HepG2 (cell line): Measurements from ENCODE around the gene SLC50A1. TPM values are rescaled to one million over a fixed set of nuclear protein-coding genes. Genes with fewer than 3 reads are reported as not detected.

Experiments used
- ATAC-seq: fragments of 200-7000 bp; cut with Tn5 transposase; 3 replicates; pipeline ENCODE4 v1.9.1; 2020; ENCODE audit warnings: mild to moderate bottlenecking, moderate library complexity
- BruUV-seq: library from RNA; stranded (reverse); fragments of 400-500 nt; replicated peaks from 2 replicates; lab custom pipeline; 2021; lab: Mats Ljungman, UMichigan
- CTCF ChIA-PET: fragments of 300-600 bp; formaldehyde crosslinking; extraction: SDS; loops from one replicate; lab custom pipeline; 2021; ENCODE audit warnings: low total read pairs, inconsistent platforms, low intra/inter-chr PET ratio; lab: Yijun Ruan, JAX
- POLR2A ChIA-PET: fragments of 350-600 bp; sonication (Branson Sonifier 250); formaldehyde crosslinking; loops from one replicate; lab custom pipeline; 2020; ENCODE audit warnings: antibody characterized with exemption, inconsistent platforms; lab: Yijun Ruan, JAX
- DNase-seq: peaks from one replicate; pipeline ENCODE4 v3.0.0-alpha.2; 2015; ENCODE audit warnings: low spot score
- FAIRE-seq: peaks from 3 replicates; lab custom pipeline; 2011; peaks lifted over from hg19 to GRCh38; lab: Jason Lieb, UNC
- H2AFZ ChIP-seq: one replicate; pipeline ENCODE4 v1.6.1; 2011; ENCODE audit warnings: low read length, inconsistent platforms
- H3K27ac ChIP-seq: fragments of 300-600 bp; 3 replicates; pipeline ENCODE4 v1.8.0; 2011; ENCODE audit warnings: mixed run types, mild to moderate bottlenecking, mixed read lengths, low read length, inconsistent platforms; ENCODE audit not compliant: insufficient read depth; ENCODE audit errors: extremely low read length
- H3K27me3 ChIP-seq, 2 experiments: fragments of 200-600 bp in 1 of 2; 2 replicates in 1 of 2; 3 replicates in 1 of 2; pipeline versions ENCODE4 v1.6.0 to v1.8.0; 2011; ENCODE audit warnings: low read length in 2 of 2, mild to moderate bottlenecking in 2 of 2, moderate library complexity in 2 of 2, inconsistent platforms in 1 of 2; ENCODE audit not compliant: insufficient read depth in 2 of 2, control insufficient read depth in 1 of 2
- H3K36me3 ChIP-seq, 2 experiments: fragments of 200-600 bp in 1 of 2; replicated peaks in 1 of 2; 2 replicates in 1 of 2; 3 replicates in 1 of 2; pipeline versions ENCODE4 v1.5.1 to v1.8.0; 2011; ENCODE audit warnings: low read length in 2 of 2, inconsistent platforms in 1 of 2; ENCODE audit not compliant: insufficient read depth in 2 of 2, control insufficient read depth in 1 of 2
- H3K4me1 ChIP-seq: 2 replicates; pipeline ENCODE4 v1.5.1; 2012; ENCODE audit warnings: low read length, inconsistent platforms; ENCODE audit not compliant: insufficient read depth
- H3K4me2 ChIP-seq: 2 replicates; pipeline ENCODE4 v1.6.0; 2011; ENCODE audit warnings: low read depth, low read length, inconsistent platforms
- H3K4me3 ChIP-seq, 3 experiments: fragments of 200-600 bp in 1 of 3; sonication (generic), shearing (Covaris generic) in 1 of 3; replicated peaks in 1 of 3; 2 replicates each; pipeline ENCODE4 v1.5.1; 2011 to 2016; ENCODE audit warnings: low read length in 3 of 3, inconsistent platforms in 2 of 3, low read depth in 2 of 3, mild to moderate bottlenecking in 2 of 3, control low read depth in 1 of 3, mixed read lengths in 1 of 3; ENCODE audit not compliant: insufficient read depth in 1 of 3
- H3K79me2 ChIP-seq: one replicate; pipeline ENCODE4 v1.6.1; 2011; ENCODE audit warnings: low read length, inconsistent platforms; ENCODE audit not compliant: insufficient read depth
- H3K9ac ChIP-seq: 2 replicates; pipeline ENCODE4 v1.6.0; 2011; ENCODE audit warnings: mild to moderate bottlenecking, low read depth, low read length, inconsistent platforms; ENCODE audit not compliant: insufficient read depth
- H3K9me3 ChIP-seq: 2 replicates; pipeline ENCODE4 v1.5.1; 2012; ENCODE audit warnings: mild to moderate bottlenecking, low read length
- H4K20me1 ChIP-seq: 2 replicates; pipeline ENCODE4 v1.6.0; 2011; ENCODE audit warnings: inconsistent platforms, mild to moderate bottlenecking, low read length, moderate library complexity; ENCODE audit not compliant: insufficient read depth
- FIP1L1 ChIP-seq: fragments of 200-400 bp; formaldehyde crosslinking; IDR thresholded peaks from 2 replicates; pipeline ENCODE4 v1.6.1; 2018; ENCODE audit warnings: low read depth, mild to moderate bottlenecking, low read length, moderate library complexity, borderline replicate concordance; ENCODE audit not compliant: insufficient read depth
- FOXA3 ChIP-seq: IDR thresholded peaks from 2 replicates; pipeline ENCODE4 v1.6.1; 2016; ENCODE audit warnings: missing genetic modification reagents, missing compliant biosample characterization
- KDM3A ChIP-seq: IDR thresholded peaks from 2 replicates; pipeline ENCODE4 v1.6.1; 2018; ENCODE audit warnings: low read depth, missing compliant biosample characterization
- MAZ ChIP-seq, 2 experiments: sonication (generic) in 1 of 2; formaldehyde crosslinking in 1 of 2; IDR thresholded peaks; 2 replicates each; pipeline versions ENCODE4 v1.5.0 to v1.6.1; 2012 to 2020; ENCODE audit warnings: low read depth in 2 of 2, mild to moderate bottlenecking in 2 of 2, borderline replicate concordance in 1 of 2, improper control_type of control experiment in 1 of 2, low read length in 1 of 2, missing genetic modification reagents in 1 of 2, moderate library complexity in 1 of 2
- NFE2 ChIP-seq: sonication (generic); formaldehyde crosslinking; IDR thresholded peaks from 2 replicates; pipeline ENCODE4 v1.4.0; 2020; ENCODE audit warnings: missing genetic modification reagents
- PAF1 ChIP-seq: IDR thresholded peaks from 2 replicates; pipeline ENCODE4 v1.6.1; 2016; ENCODE audit warnings: missing genetic modification reagents, missing compliant biosample characterization
- PAX8 ChIP-seq: sonication (generic); formaldehyde crosslinking; IDR thresholded peaks from 2 replicates; pipeline ENCODE4 v1.8.0; 2022; ENCODE audit warnings: mild to moderate bottlenecking, missing genetic modification reagents, borderline replicate concordance
- RBAK ChIP-seq: sonication (generic); formaldehyde crosslinking; IDR thresholded peaks from 2 replicates; pipeline ENCODE4 v1.5.1; 2020; ENCODE audit warnings: mild to moderate bottlenecking, missing genetic modification reagents
- RELA ChIP-seq: sonication (generic); formaldehyde crosslinking; IDR thresholded peaks from 2 replicates; pipeline ENCODE4 v1.4.0; 2020; ENCODE audit warnings: missing genetic modification reagents
- RFX1 ChIP-seq: fragments of 450-650 bp; IDR thresholded peaks from 2 replicates; pipeline ENCODE4 v1.6.1; 2017
- ZFP36 ChIP-seq: fragments of 150-350 bp; IDR thresholded peaks from 2 replicates; pipeline ENCODE4 v1.6.1; 2018; ENCODE audit warnings: borderline replicate concordance, low read length, low read depth; ENCODE audit not compliant: partially characterized antibody
- ZNF12 ChIP-seq: sonication (generic); formaldehyde crosslinking; IDR thresholded peaks from 2 replicates; pipeline ENCODE4 v1.5.0; 2020; ENCODE audit warnings: missing genetic modification reagents
- ZNF292 ChIP-seq: sonication (generic); formaldehyde crosslinking; IDR thresholded peaks from 2 replicates; pipeline ENCODE4 v1.8.1; 2022; ENCODE audit warnings: mild to moderate bottlenecking, low read depth, missing genetic modification reagents, borderline replicate concordance
- ZNF318 ChIP-seq: sonication (generic); formaldehyde crosslinking; IDR thresholded peaks from 2 replicates; pipeline ENCODE4 v1.4.0; 2020; ENCODE audit warnings: mild to moderate bottlenecking, missing genetic modification reagents
- ZNF34 ChIP-seq: sonication (generic); formaldehyde crosslinking; IDR thresholded peaks from 2 replicates; pipeline ENCODE4 v1.4.0; 2020; ENCODE audit warnings: mild to moderate bottlenecking, missing genetic modification reagents, borderline replicate concordance
- ZNF468 ChIP-seq: sonication (generic); formaldehyde crosslinking; IDR thresholded peaks from 2 replicates; pipeline ENCODE4 v1.8.0; 2022; ENCODE audit warnings: mild to moderate bottlenecking, moderate library complexity, missing genetic modification reagents
- ZNF543 ChIP-seq: sonication (generic); formaldehyde crosslinking; IDR thresholded peaks from 2 replicates; pipeline ENCODE4 v1.4.0; 2020; ENCODE audit warnings: mild to moderate bottlenecking, missing genetic modification reagents
- ZNF558 ChIP-seq: sonication (generic); formaldehyde crosslinking; IDR thresholded peaks from 2 replicates; pipeline ENCODE4 v1.9.0; 2022; ENCODE audit warnings: mild to moderate bottlenecking, missing genetic modification reagents, borderline replicate concordance
- WGBS: methylation state at CpG from one replicate; pipeline ENCODE4 v1.1.6; 2017; ENCODE audit warnings: low lambda C conversion rate; 5-methylcytosine and 5-hydroxymethylcytosine counted together
- in situ Hi-C: cut with HindIII; loops from 2 replicates; pipeline ENCODE4 v1.10.0; 2017; ENCODE audit warnings: low pct_unique_long_range_greater_than_20kb; ENCODE audit not compliant: extremely low pct_ligation_motif_present
- intact Hi-C: fragments of 100-400 bp; cut with micrococcal nuclease; formaldehyde crosslinking; loops from one replicate; pipeline ENCODE4 v1.10.0; 2022; ENCODE audit not compliant: unreplicated experiment
- polyA plus RNA-seq, 8 experiments: library from polyadenylated mRNA; depleted of rRNA in 3 of 8; stranded (reverse) in 7 of 8; unstranded in 1 of 8; fragments of >200 nt; fragmentation: Illumina TruSeq in 4 of 8; extraction: Trizol in 4 of 8; gene quantifications; 2 replicates each; pipeline versions ENCODE4 v1.2.1 to v1.2.3, GENCODE V29; 2011 to 2016; ENCODE audit warnings: low read depth in 4 of 8, missing spikeins in 1 of 8, mixed read lengths in 1 of 8; ENCODE audit not compliant: insufficient read depth in 1 of 8
- total RNA-seq, 5 experiments: library from RNA; depleted of rRNA; stranded (reverse); fragments of >200 nt; fragmentation: Illumina TruSeq; extraction: Trizol; gene quantifications; 2 replicates each; pipeline ENCODE4 v1.2.3, GENCODE V29; 2016; ENCODE audit warnings: low read depth in 1 of 5

SLC50A1 gene
- total and polyA plus RNA-seq, 2 of the 13 experiments (the other 11 are each of a cell fraction or from before 2014, with no cell fraction given): 22.5 to 46.8 TPM

DNA sequence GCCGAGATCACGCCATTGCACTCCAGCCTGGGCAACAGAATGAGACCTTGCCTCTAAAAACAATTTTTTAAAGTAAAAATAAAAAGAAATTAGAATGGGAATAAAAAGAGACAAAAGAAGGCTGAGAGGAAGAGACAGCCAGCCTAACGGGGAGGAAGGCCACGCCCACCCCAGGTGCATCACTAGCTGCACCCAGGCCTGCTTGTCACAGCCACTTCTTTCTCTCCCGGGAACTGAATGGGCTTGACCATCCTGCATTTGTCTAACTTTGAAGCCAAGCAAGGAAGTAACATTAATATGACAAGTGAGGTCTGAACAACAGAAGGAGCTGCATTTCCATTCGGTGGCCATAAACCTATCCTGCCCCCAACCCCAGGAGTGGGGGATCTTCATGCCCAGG lies 28.8 kb upstream of the SLC50A1 start:
- ChIA-PET POLR2A (interaction anchor here (1.2 to 4.7 kb wide), 2 partner anchors 17 to 21 kb away, joined by 4 to 32 read pairs; partner anchors contain the start of gene EFNA1), CTCF (no interaction called here)
- peak overlapping the region; percentile 61 for H3K4me2 ChIP-seq
- H3K4me1 ChIP-seq: peaks cover 70% of the 10 kb centered on the region
- no peaks in the 10 kb centered on the region for H3K79me2 ChIP-seq
- ATAC-seq (peak; percentile 20; the same call in 2 of the 3 replicates), FAIRE-seq (no peak), DNase-seq (no peak)
- H3K4me3 ChIP-seq: no peak overlapping the region
- H2AFZ ChIP-seq: peak overlapping the region; percentile 18
- no peaks in the 10 kb centered on the region for H4K20me1 ChIP-seq
- peak overlapping the region; percentile 39; the same call in 1 of the 2 replicates for H3K9ac ChIP-seq
- TSS peak; percentile 99 for BruUV-seq
- intact Hi-C loops (loop anchor here (2.0 kb wide), 1 partner anchor 20 kb away; the partner anchor contains the start of gene EFNA1), in situ Hi-C loops (no loop called here)
- H3K27me3 ChIP-seq: no peaks in the 10 kb centered on the region
- H3K36me3 ChIP-seq: no peaks in the 10 kb centered on the region
- WGBS: 35% methylated on average over 6 of the region's 6 CpGs
- no peaks in the 10 kb centered on the region for H3K9me3 ChIP-seq
- H3K27ac ChIP-seq: peak overlapping the region; percentile 61
- no peak for TF ChIP-seq ZFP36
- no peak for TF ChIP-seq FIP1L1
- TF ChIP-seq ZNF12 (CRISPR knock-in tag): peak; percentile 92
- TF ChIP-seq RBAK (CRISPR knock-in tag): 0 out of 2 replicates have a peak, but pooled peaks have one; percentile 82
- TF ChIP-seq RFX1: no peak
- TF ChIP-seq NFE2: no peak
- TF ChIP-seq PAF1 (CRISPR knock-in tag): no peak
- no peak for TF ChIP-seq ZNF558 (CRISPR knock-in tag)
- no peak for TF ChIP-seq RELA (CRISPR knock-in tag)
- no peak for TF ChIP-seq ZNF468
- no peak for TF ChIP-seq ZNF318 (CRISPR knock-in tag)
- TF ChIP-seq MAZ (IDR thresholded peaks at IDR 0.05; ENCODE audit: borderline replicate concordance, low read depth, low read length): no peak
- TF ChIP-seq MAZ (CRISPR knock-in tag; IDR thresholded peaks at IDR 0.05; ENCODE audit: low read depth): no peak
- 0 out of 2 replicates have a peak, but pooled peaks have one; percentile 17 for TF ChIP-seq ZNF543 (CRISPR knock-in tag)
- no peak for TF ChIP-seq KDM3A
- TF ChIP-seq ZNF292 (CRISPR knock-in tag): peak; percentile 42; the same call in 1 of the 2 replicates
- TF ChIP-seq PAX8: no peak
- no peak for TF ChIP-seq FOXA3
- no peak for TF ChIP-seq ZNF34
